Right lobe of liver (tissue), 6 donors: Measurements from ENCODE around the gene CRYBB1. TPM values are rescaled to one million over a fixed set of nuclear protein-coding genes. Genes with fewer than 3 reads are reported as not detected.

ENCODE experiments used
- ATAC-seq, 4 donors: fragments of 200-7000 bp; cut with Tn5 transposase; one replicate each; pipeline ENCODE4 v1.9.1; 2020; ENCODE audit warnings: mild to moderate bottlenecking in 4 of 4, moderate library complexity in 4 of 4
- DNase-seq, 3 donors: peaks; one replicate each; pipeline ENCODE4 v3.0.0-alpha.2; 2020
- H3K27ac ChIP-seq, 3 donors: fragments of 200-600 bp; one replicate each; pipeline ENCODE4 v1.8.0; 2022
- H3K27me3 ChIP-seq, 2 donors: fragments of 200-600 bp; one replicate each; pipeline ENCODE4 v1.8.0; 2022
- H3K36me3 ChIP-seq, 4 donors: fragments of 200-600 bp; sonication (generic) in 1 of 4; one replicate each; pipeline versions ENCODE4 v1.5.1 to v1.8.0; 2017 to 2022; ENCODE audit warnings: control low read depth in 1 of 4
- H3K4me1 ChIP-seq, 4 donors: fragments of 200-600 bp; sonication (generic) in 1 of 4; one replicate each; pipeline versions ENCODE4 v1.5.1 to v1.8.0; 2017 to 2022; ENCODE audit warnings: control low read depth in 1 of 4
- H3K4me3 ChIP-seq, 3 donors: fragments of 200-600 bp; one replicate each; pipeline ENCODE4 v1.8.0; 2022
- H3K9me3 ChIP-seq, 4 donors: fragments of 200-600 bp; sonication (generic) in 1 of 4; one replicate each; pipeline versions ENCODE4 v1.5.1 to v1.8.0; 2017 to 2022; ENCODE audit warnings: control low read depth in 1 of 4
- CTCF ChIP-seq, 4 donors: fragments of 200-600 bp in 3 of 4; fragments of 450-650 bp in 1 of 4; IDR thresholded peaks; one replicate each; pipeline versions ENCODE4 v1.5.1 to v1.8.0; 2016 to 2022; ENCODE audit warnings: antibody characterized with exemption in 4 of 4, mild to moderate bottlenecking in 2 of 4
- POLR2A ChIP-seq: fragments of 450-650 bp; IDR thresholded peaks from one replicate; pipeline ENCODE4 v1.6.1; 2017; ENCODE audit warnings: antibody characterized with exemption, mild to moderate bottlenecking
- WGBS: methylation state at CpG from one replicate; pipeline ENCODE4 v1.1.6; 2018; ENCODE audit warnings: low coverage, low lambda C conversion rate; ENCODE audit not compliant: insufficient coverage; ENCODE audit errors: missing lambda C conversion rate; 5-methylcytosine and 5-hydroxymethylcytosine counted together
- intact Hi-C, 2 donors: fragments of 100-400 bp; cut with DNase I; formaldehyde crosslinking; loops; one replicate each; pipeline versions ENCODE4 v1.11.2 to v1.14.1; 2022
- total RNA-seq, 6 experiments: library from RNA; depleted of rRNA in 2 of 6; stranded (reverse); fragments of >200 nt in 2 of 6; fragmentation: NEBNext Ultra II Directional in 3 of 6; extraction: Animal tissue kit (Norgen Biotek cat#: 25700) in 3 of 6; gene quantifications; one replicate each; pipeline versions ENCODE4 v1.1.0 to v1.2.4, GENCODE V29; 2016 to 2023
- donor health status: DM: no; HTN: yes; CAD: no.
- donor health status: DM: no; HTN: no; CAD: no.
- donor health status: DM: no; HTN: no; CAD: no.
- donor health status: DM: no; HTN: yes; CAD: no.
- donor health status: DM: no; HTN: yes; CAD: no.

The CRYBB1 gene
- total RNA-seq, 6 experiments from 2014 or later, result 0.53 to 0.59 TPM; not detected in 4

- intact Hi-C loops, result no loop called here
- Histone ChIP-seq H3K4me3 (no peak overlapping the region), H3K36me3 (peaks cover 0 to 14% (median 1%) of the 10 kb centered on the region in 4 donors), H3K9me3 (no peaks in the 10 kb centered on the region), H3K4me1 (peaks cover 2 to 37% (median 12%) of the 10 kb centered on the region in 4 donors), H3K27me3 (no peaks in the 10 kb centered on the region), H3K27ac (no peak overlapping the region)
- WGBS, result 24% methylated on average over 4 of the region's 8 CpGs
- no peak for TF ChIP-seq POLR2A
- TF ChIP-seq CTCF (IDR thresholded peaks at IDR 0.05), result no peak
- DNase-seq, result no peak
- ATAC-seq, result no peak
These were observed 51.9 kb downstream of the CRYBB1 start for GRCh38 chr22:26565889-26566288.

GRCh38 chr22:26565181-26565580 lies 52.6 kb downstream of the CRYBB1 start:
- peaks cover 0 to 14% (median 1%) of the 10 kb centered on the region in 4 donors for H3K36me3 ChIP-seq
- no peak overlapping the region for H3K4me3 ChIP-seq
- TF ChIP-seq CTCF (IDR thresholded peaks at IDR 0.05) (no peak), POLR2A (no peak)
- no peak for DNase-seq
- peaks cover 2 to 42% (median 14%) of the 10 kb centered on the region in 4 donors for H3K4me1 ChIP-seq
- no peaks in the 10 kb centered on the region for H3K27me3 ChIP-seq
- no CpG with 5 or more reads among the region's 6 CpGs for WGBS
- H3K27ac ChIP-seq, result no peak overlapping the region
- ATAC-seq, result no peak
- H3K9me3 ChIP-seq, result no peaks in the 10 kb centered on the region
- intact Hi-C loops, result no loop called here

- Histone ChIP-seq H3K27me3 (no peaks in the 10 kb centered on the region), H3K4me3 (no peak overlapping the region), H3K9me3 (no peaks in the 10 kb centered on the region), H3K36me3 (peaks cover 0 to 14% (median 1%) of the 10 kb centered on the region in 4 donors), H3K27ac (no peak overlapping the region), H3K4me1 (peaks cover 2 to 47% (median 18%) of the 10 kb centered on the region in 4 donors)
- DNase-seq, result no peak
- ATAC-seq, result no peak
- TF ChIP-seq POLR2A (no peak), CTCF (IDR thresholded peaks at IDR 0.05) (no peak)
- intact Hi-C loops, result no loop called here
- 71% methylated on average over 1 of the region's 3 CpGs for WGBS
These were observed 53.2 kb downstream of the CRYBB1 start for GRCh38 chr22:26564672-26565071.

- WGBS, result 60% methylated on average over 1 of the region's 8 CpGs
- peaks cover 2 to 52% (median 20%) of the 10 kb centered on the region in 4 donors for H3K4me1 ChIP-seq
- peak in 1 of 4 donors; percentile 18 for ATAC-seq
- peak overlapping the region in 1 of 3 donors; percentile 37 for H3K27ac ChIP-seq
- no peak for DNase-seq
- peaks cover 0 to 14% (median 1%) of the 10 kb centered on the region in 4 donors for H3K36me3 ChIP-seq
- no peaks in the 10 kb centered on the region for H3K27me3 ChIP-seq
- intact Hi-C loops, result no loop called here
- H3K4me3 ChIP-seq, result no peak overlapping the region
- no peaks in the 10 kb centered on the region for H3K9me3 ChIP-seq
- TF ChIP-seq CTCF (IDR thresholded peaks at IDR 0.05) (no peak), POLR2A (no peak)
These were observed 53.6 kb downstream of the CRYBB1 start for GRCh38 chr22:26564181-26564580.
